Measurements from ENCODE around the gene SPATA6L. TPM values are rescaled to one million over a fixed set of nuclear protein-coding genes. Genes with fewer than 3 reads are reported as not detected.

The SPATA6L gene
- polyA plus RNA-seq, 1 of the 3 experiments (the other 2 are of a cell fraction), result 0.44 TPM

DNA sequence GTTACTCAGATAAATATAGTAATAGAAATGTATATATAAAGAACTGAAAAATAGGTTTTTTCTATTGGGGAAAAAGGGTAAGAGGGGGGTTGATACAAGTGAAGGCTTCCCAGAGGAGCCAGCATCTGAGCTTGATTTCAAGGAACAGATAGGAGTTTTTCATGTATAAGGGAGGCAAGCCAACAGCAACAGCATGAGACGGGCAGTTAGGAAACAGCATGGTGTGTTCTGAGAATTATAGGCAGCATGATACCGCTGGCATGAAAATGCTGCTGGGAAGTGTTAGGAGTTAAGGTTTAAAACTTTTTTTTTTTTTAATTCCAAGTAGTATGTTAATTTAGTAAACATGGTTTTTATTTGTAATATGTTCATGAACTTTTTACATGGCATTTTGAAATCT is 22.7 kb upstream of the SPATA6L start:
- Histone ChIP-seq H3K4me1 (ENCODE audit: control insufficient read depth in 1 of 2, insufficient read depth in 2 of 2, low read depth in 1 of 2, low read length in 1 of 2) (peaks cover 0 to 12% of the 10 kb centered on the region in 2 experiments; a peak in 2 of 4 replicates), H3K79me2 (ENCODE audit: insufficient read depth) (peaks cover 29% of the 10 kb centered on the region; the same call in 1 of the 2 replicates), H3K9me2 (no peaks in the 10 kb centered on the region), H3K4me3 (ENCODE audit: low read depth in 2 of 2, low read length in 1 of 2) (no peak overlapping the region), H3K9ac (no peak overlapping the region), H3F3A (replicated peaks; ENCODE audit: insufficient read depth) (peaks cover 16% of the 10 kb centered on the region), H3K4me2 (no peak overlapping the region), H3K36me3 (replicated peaks in 1 of 2; ENCODE audit: control insufficient read depth in 1 of 2, insufficient read depth in 2 of 2, low read length in 1 of 2) (peaks cover 33 to 36% of the 10 kb centered on the region in 2 experiments), H3K27ac (ENCODE audit: low read depth in 2 of 2, low read length in 1 of 2) (no peak overlapping the region), H4K20me1 (ENCODE audit: insufficient read depth) (no peaks in the 10 kb centered on the region), H3K9me3 (no peaks in the 10 kb centered on the region), H2AFZ (ENCODE audit: low read depth) (no peak overlapping the region), H3K27me3 (ENCODE audit: insufficient read depth) (no peaks in the 10 kb centered on the region)
- TF ChIP-seq USF2 (IDR thresholded peaks at IDR 0.05; ENCODE audit: borderline replicate concordance, low read depth, low read length), result no peak
- TF ChIP-seq, protein P1, sequence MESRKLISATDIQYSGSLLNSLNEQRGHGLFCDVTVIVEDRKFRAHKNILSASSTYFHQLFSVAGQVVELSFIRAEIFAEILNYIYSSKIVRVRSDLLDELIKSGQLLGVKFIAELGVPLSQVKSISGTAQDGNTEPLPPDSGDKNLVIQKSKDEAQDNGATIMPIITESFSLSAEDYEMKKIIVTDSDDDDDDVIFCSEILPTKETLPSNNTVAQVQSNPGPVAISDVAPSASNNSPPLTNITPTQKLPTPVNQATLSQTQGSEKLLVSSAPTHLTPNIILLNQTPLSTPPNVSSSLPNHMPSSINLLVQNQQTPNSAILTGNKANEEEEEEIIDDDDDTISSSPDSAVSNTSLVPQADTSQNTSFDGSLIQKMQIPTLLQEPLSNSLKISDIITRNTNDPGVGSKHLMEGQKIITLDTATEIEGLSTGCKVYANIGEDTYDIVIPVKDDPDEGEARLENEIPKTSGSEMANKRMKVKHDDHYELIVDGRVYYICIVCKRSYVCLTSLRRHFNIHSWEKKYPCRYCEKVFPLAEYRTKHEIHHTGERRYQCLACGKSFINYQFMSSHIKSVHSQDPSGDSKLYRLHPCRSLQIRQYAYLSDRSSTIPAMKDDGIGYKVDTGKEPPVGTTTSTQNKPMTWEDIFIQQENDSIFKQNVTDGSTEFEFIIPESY (IDR thresholded peaks at IDR 0.05; ENCODE audit: borderline replicate concordance, low read depth), result no peak
- no peak for TF ChIP-seq TEAD4 (IDR thresholded peaks at IDR 0.05; ENCODE audit: borderline replicate concordance, insufficient read depth)
- no peak for TF ChIP-seq GABPA (IDR thresholded peaks at IDR 0.05; ENCODE audit: low read depth)
- no peak for TF ChIP-seq RXRA (IDR thresholded peaks at IDR 0.05; ENCODE audit: borderline replicate concordance, low read depth)
- no peak for DNase-seq
- WGBS (ENCODE audit: low lambda C conversion rate), result 94% methylated on average over 2 of the region's 2 CpGs
- POLR2A ChIA-PET, result no interaction called here
- CTCF ChIA-PET, result no interaction called here

- ChIA-PET CTCF (interaction anchor here (1.5 kb wide), 1 partner anchor 18 kb away, joined by 3 read pairs; no protein-coding TSS in a partner anchor), POLR2A (no interaction called here)
- TF ChIP-seq FOXJ3 (CRISPR knock-in tag; IDR thresholded peaks at IDR 0.05), result no peak
- TF ChIP-seq JUND (IDR thresholded peaks at IDR 0.05), result no peak
- peaks cover 33 to 38% of the 10 kb centered on the region in 2 experiments for H3K36me3 ChIP-seq (replicated peaks in 1 of 2; ENCODE audit: control insufficient read depth in 1 of 2, insufficient read depth in 2 of 2, low read length in 1 of 2)
- H3K4me2 ChIP-seq, result no peak overlapping the region
- no peaks in the 10 kb centered on the region for H3K9me3 ChIP-seq
- peaks cover 13% of the 10 kb centered on the region for H3F3A ChIP-seq (replicated peaks; ENCODE audit: insufficient read depth)
- no peaks in the 10 kb centered on the region for H3K27me3 ChIP-seq (ENCODE audit: insufficient read depth)
- DNase-seq, result no peak
- no peak overlapping the region for H3K4me3 ChIP-seq (ENCODE audit: low read depth in 2 of 2, low read length in 1 of 2)
- no peak overlapping the region for H3K9ac ChIP-seq
- no peaks in the 10 kb centered on the region for H4K20me1 ChIP-seq (ENCODE audit: insufficient read depth)
- WGBS (ENCODE audit: low lambda C conversion rate), result 94% methylated on average over 1 of the region's 1 CpG
- no peak overlapping the region for H2AFZ ChIP-seq (ENCODE audit: low read depth)
- H3K27ac ChIP-seq (ENCODE audit: low read depth in 2 of 2, low read length in 1 of 2), result peak overlapping the region in 1 of 2 experiments; percentile 25; a peak in 1 of 4 replicates
- peaks cover 0 to 12% of the 10 kb centered on the region in 2 experiments; a peak in 2 of 4 replicates for H3K4me1 ChIP-seq (ENCODE audit: control insufficient read depth in 1 of 2, insufficient read depth in 2 of 2, low read depth in 1 of 2, low read length in 1 of 2)
- H3K79me2 ChIP-seq (ENCODE audit: insufficient read depth), result peaks cover 41% of the 10 kb centered on the region
- H3K9me2 ChIP-seq, result no peaks in the 10 kb centered on the region
Observed at GRCh38 chr9:4686584-4686983, 20.3 kb upstream of the SPATA6L start.

GRCh38 chr9:4686112-4686511 is 19.8 kb upstream of the SPATA6L start:
- no peaks in the 10 kb centered on the region for H3K27me3 ChIP-seq (ENCODE audit: insufficient read depth)
- peak overlapping the region in 1 of 2 experiments; percentile 25; a peak in 1 of 4 replicates for H3K27ac ChIP-seq (ENCODE audit: low read depth in 2 of 2, low read length in 1 of 2)
- H4K20me1 ChIP-seq (ENCODE audit: insufficient read depth), result no peaks in the 10 kb centered on the region
- POLR2A ChIA-PET, result no interaction called here
- 71% methylated on average over 4 of the region's 4 CpGs for WGBS (ENCODE audit: low lambda C conversion rate)
- peaks cover 9% of the 10 kb centered on the region for H3F3A ChIP-seq (replicated peaks; ENCODE audit: insufficient read depth)
- peaks cover 31 to 36% of the 10 kb centered on the region in 2 experiments for H3K36me3 ChIP-seq (replicated peaks in 1 of 2; ENCODE audit: control insufficient read depth in 1 of 2, insufficient read depth in 2 of 2, low read length in 1 of 2)
- H3K4me1 ChIP-seq (ENCODE audit: control insufficient read depth in 1 of 2, insufficient read depth in 2 of 2, low read depth in 1 of 2, low read length in 1 of 2), result peaks cover 0 to 15% of the 10 kb centered on the region in 2 experiments; a peak in 2 of 4 replicates
- no peak overlapping the region for H3K4me2 ChIP-seq
- H3K79me2 ChIP-seq (ENCODE audit: insufficient read depth), result peaks cover 43% of the 10 kb centered on the region
- H3K9ac ChIP-seq, result no peak overlapping the region
- TF ChIP-seq JUND (IDR thresholded peaks at IDR 0.05), result peak; percentile 28; the same call in 1 of the 2 replicates
- TF ChIP-seq TCF12 (IDR thresholded peaks at IDR 0.05), result no peak
- no peaks in the 10 kb centered on the region for H3K9me3 ChIP-seq
- H3K9me2 ChIP-seq, result no peaks in the 10 kb centered on the region
- H3K4me3 ChIP-seq (ENCODE audit: low read depth in 2 of 2, low read length in 1 of 2), result no peak overlapping the region
- no peak for DNase-seq
- CTCF ChIA-PET, result interaction anchor here (1.5 to 1.7 kb wide), 2 partner anchors 18 to 20 kb away, joined by 3 to 5 read pairs; partner anchors contain the start of gene SPATA6L
- no peak overlapping the region for H2AFZ ChIP-seq (ENCODE audit: low read depth)

All from SK-N-SH (cell line).